ENCODE measurements around the gene CADM4.

DNA sequence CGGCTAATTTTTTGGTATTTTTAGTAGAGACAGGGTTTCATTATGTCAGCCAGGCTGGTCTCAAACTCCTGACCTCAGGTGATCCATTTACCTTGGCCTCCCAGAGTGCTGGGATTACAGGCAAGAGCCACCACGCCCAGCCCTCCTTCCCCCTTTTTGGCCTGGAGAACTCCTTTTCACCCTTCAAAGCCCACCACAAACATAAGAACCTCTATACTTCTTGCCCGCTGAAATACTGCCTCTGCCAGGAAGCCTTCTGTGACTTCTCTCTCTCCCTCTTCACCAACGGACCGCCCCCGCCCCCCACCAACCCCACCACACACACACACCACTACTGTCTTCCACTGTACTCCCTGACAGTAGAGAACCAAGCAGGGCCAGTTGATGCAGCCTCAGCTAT, 22.7 kb downstream of the CADM4 start:
- TF ChIP-seq, protein P1, sequence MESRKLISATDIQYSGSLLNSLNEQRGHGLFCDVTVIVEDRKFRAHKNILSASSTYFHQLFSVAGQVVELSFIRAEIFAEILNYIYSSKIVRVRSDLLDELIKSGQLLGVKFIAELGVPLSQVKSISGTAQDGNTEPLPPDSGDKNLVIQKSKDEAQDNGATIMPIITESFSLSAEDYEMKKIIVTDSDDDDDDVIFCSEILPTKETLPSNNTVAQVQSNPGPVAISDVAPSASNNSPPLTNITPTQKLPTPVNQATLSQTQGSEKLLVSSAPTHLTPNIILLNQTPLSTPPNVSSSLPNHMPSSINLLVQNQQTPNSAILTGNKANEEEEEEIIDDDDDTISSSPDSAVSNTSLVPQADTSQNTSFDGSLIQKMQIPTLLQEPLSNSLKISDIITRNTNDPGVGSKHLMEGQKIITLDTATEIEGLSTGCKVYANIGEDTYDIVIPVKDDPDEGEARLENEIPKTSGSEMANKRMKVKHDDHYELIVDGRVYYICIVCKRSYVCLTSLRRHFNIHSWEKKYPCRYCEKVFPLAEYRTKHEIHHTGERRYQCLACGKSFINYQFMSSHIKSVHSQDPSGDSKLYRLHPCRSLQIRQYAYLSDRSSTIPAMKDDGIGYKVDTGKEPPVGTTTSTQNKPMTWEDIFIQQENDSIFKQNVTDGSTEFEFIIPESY (IDR thresholded peaks at IDR 0.05; ENCODE audit: borderline replicate concordance, low read depth): no peak
- TF ChIP-seq, protein P2, sequence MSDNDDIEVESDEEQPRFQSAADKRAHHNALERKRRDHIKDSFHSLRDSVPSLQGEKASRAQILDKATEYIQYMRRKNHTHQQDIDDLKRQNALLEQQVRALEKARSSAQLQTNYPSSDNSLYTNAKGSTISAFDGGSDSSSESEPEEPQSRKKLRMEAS (IDR thresholded peaks at IDR 0.05; ENCODE audit: low read depth): no peak
- TF ChIP-seq, protein P3, sequence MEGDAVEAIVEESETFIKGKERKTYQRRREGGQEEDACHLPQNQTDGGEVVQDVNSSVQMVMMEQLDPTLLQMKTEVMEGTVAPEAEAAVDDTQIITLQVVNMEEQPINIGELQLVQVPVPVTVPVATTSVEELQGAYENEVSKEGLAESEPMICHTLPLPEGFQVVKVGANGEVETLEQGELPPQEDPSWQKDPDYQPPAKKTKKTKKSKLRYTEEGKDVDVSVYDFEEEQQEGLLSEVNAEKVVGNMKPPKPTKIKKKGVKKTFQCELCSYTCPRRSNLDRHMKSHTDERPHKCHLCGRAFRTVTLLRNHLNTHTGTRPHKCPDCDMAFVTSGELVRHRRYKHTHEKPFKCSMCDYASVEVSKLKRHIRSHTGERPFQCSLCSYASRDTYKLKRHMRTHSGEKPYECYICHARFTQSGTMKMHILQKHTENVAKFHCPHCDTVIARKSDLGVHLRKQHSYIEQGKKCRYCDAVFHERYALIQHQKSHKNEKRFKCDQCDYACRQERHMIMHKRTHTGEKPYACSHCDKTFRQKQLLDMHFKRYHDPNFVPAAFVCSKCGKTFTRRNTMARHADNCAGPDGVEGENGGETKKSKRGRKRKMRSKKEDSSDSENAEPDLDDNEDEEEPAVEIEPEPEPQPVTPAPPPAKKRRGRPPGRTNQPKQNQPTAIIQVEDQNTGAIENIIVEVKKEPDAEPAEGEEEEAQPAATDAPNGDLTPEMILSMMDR (IDR thresholded peaks at IDR 0.05): no peak
- TF ChIP-seq ELF1 (IDR thresholded peaks at IDR 0.05): no peak
- no peak for TF ChIP-seq GABPA (IDR thresholded peaks at IDR 0.05; ENCODE audit: low read depth)
